HEK293 (cell line): ENCODE data around the gene LRCH1.

ENCODE experiments used
- CTCF ChIA-PET: fragments of 350-600 bp; formaldehyde crosslinking; extraction: SDS; loops from one replicate; lab custom pipeline; 2021; ENCODE audit warnings: antibody characterized with exemption; lab: Yijun Ruan, JAX
- POLR2A ChIA-PET: fragments of 300-600 bp; formaldehyde crosslinking; extraction: SDS; loops from one replicate; lab custom pipeline; 2020; ENCODE audit warnings: antibody characterized with exemption, inconsistent platforms; lab: Yijun Ruan, JAX
- H3K27ac ChIP-seq: fragments of 200-500 bp; sonication (Bioruptor generic); 2 replicates; pipeline ENCODE4 v1.5.1; 2014; ENCODE audit warnings: low read depth, low read length, control low read depth, inconsistent platforms; ENCODE audit errors: extremely low read depth
- H3K36me3 ChIP-seq, 2 experiments: fragments of 200-500 bp in 1 of 2; sonication (Bioruptor generic) in 1 of 2; 1 replicate in 1 of 2; 2 replicates in 1 of 2; pipeline ENCODE4 v1.5.1; 2014 to 2017; ENCODE audit warnings: inconsistent platforms in 2 of 2, low read length in 2 of 2; ENCODE audit not compliant: control insufficient read depth in 2 of 2, insufficient read depth in 1 of 2
- H3K4me1 ChIP-seq: fragments of 200-500 bp; sonication (Bioruptor generic); 2 replicates; pipeline ENCODE4 v1.5.1; 2014; ENCODE audit warnings: mild to moderate bottlenecking, low read length, inconsistent platforms; ENCODE audit not compliant: control insufficient read depth, insufficient read depth
- H3K4me3 ChIP-seq: 2 replicates; pipeline ENCODE4 v1.5.1; 2011; ENCODE audit warnings: low read depth, mild to moderate bottlenecking, control low read depth, low read length, moderate library complexity
- H3K9me3 ChIP-seq: fragments of 200-500 bp; sonication (Bioruptor generic); 2 replicates; pipeline ENCODE4 v1.5.1; 2014; ENCODE audit warnings: low read depth, low read length, inconsistent platforms; ENCODE audit not compliant: control insufficient read depth, insufficient read depth
- BCL11B ChIP-seq: fragments of 450-650 bp; formaldehyde crosslinking; IDR thresholded peaks from 2 replicates; pipeline ENCODE4 v1.5.1; 2016; ENCODE audit warnings: low read depth, missing biosample characterization, missing genetic modification characterization
- FEZF1 ChIP-seq: fragments of 450-650 bp; formaldehyde crosslinking; IDR thresholded peaks from 2 replicates; pipeline ENCODE4 v1.5.1; 2016; ENCODE audit warnings: missing biosample characterization, missing genetic modification characterization
- GLIS2 ChIP-seq: fragments of 450-650 bp; formaldehyde crosslinking; IDR thresholded peaks from 2 replicates; pipeline ENCODE4 v1.5.1; 2016; ENCODE audit warnings: missing biosample characterization, missing genetic modification characterization
- PRDM1 ChIP-seq: fragments of 450-650 bp; formaldehyde crosslinking; IDR thresholded peaks from 2 replicates; pipeline ENCODE4; 2016; ENCODE audit warnings: missing biosample characterization, missing genetic modification characterization
- PRDM6 ChIP-seq: fragments of 450-650 bp; formaldehyde crosslinking; IDR thresholded peaks from 2 replicates; pipeline ENCODE4 v1.5.1; 2017; ENCODE audit warnings: missing biosample characterization, missing genetic modification characterization
- SCRT2 ChIP-seq: fragments of 450-650 bp; formaldehyde crosslinking; IDR thresholded peaks from 2 replicates; pipeline ENCODE4 v1.5.1; 2016; ENCODE audit warnings: missing biosample characterization, missing genetic modification characterization
- ZBTB17 ChIP-seq: fragments of 450-650 bp; formaldehyde crosslinking; IDR thresholded peaks from 2 replicates; pipeline ENCODE4 v1.5.1; 2016; ENCODE audit warnings: missing biosample characterization, missing genetic modification characterization
- ZBTB49 ChIP-seq: fragments of 450-650 bp; formaldehyde crosslinking; IDR thresholded peaks from 2 replicates; pipeline ENCODE4 v1.5.1; 2016; ENCODE audit warnings: missing biosample characterization, missing genetic modification characterization, low read depth
- ZFP41 ChIP-seq: fragments of 450-650 bp; formaldehyde crosslinking; IDR thresholded peaks from 2 replicates; pipeline ENCODE4 v1.5.1; 2016; ENCODE audit warnings: missing biosample characterization, missing genetic modification characterization, borderline replicate concordance
- ZNF146 ChIP-seq: fragments of 450-650 bp; formaldehyde crosslinking; IDR thresholded peaks from 2 replicates; pipeline ENCODE4 v1.5.1; 2016; ENCODE audit warnings: missing biosample characterization, missing genetic modification characterization
- ZNF211 ChIP-seq: fragments of 450-650 bp; formaldehyde crosslinking; IDR thresholded peaks from 2 replicates; pipeline ENCODE4 v1.5.1; 2016; ENCODE audit warnings: low read depth, missing biosample characterization, missing genetic modification characterization
- ZNF266 ChIP-seq: fragments of 450-650 bp; formaldehyde crosslinking; IDR thresholded peaks from 2 replicates; pipeline ENCODE4 v1.5.1; 2016; ENCODE audit warnings: missing biosample characterization, missing genetic modification characterization, low read depth
- ZNF280D ChIP-seq: fragments of 450-650 bp; formaldehyde crosslinking; IDR thresholded peaks from 2 replicates; pipeline ENCODE4 v1.5.1; 2016; ENCODE audit warnings: missing biosample characterization, missing genetic modification characterization
- ZNF324 ChIP-seq: fragments of 450-650 bp; formaldehyde crosslinking; IDR thresholded peaks from 2 replicates; pipeline ENCODE4 v1.5.1; 2016; ENCODE audit warnings: missing biosample characterization, missing genetic modification characterization
- ZNF335 ChIP-seq: fragments of 450-650 bp; formaldehyde crosslinking; conservative IDR thresholded peaks from 2 replicates; pipeline ENCODE4 v1.5.1; 2016; ENCODE audit warnings: missing biosample characterization, missing genetic modification characterization
- ZNF398 ChIP-seq: fragments of 450-650 bp; formaldehyde crosslinking; IDR thresholded peaks from 2 replicates; pipeline ENCODE4 v1.5.1; 2017; ENCODE audit warnings: missing biosample characterization, missing genetic modification characterization
- ZNF433 ChIP-seq: fragments of 450-650 bp; formaldehyde crosslinking; IDR thresholded peaks from 2 replicates; pipeline ENCODE4 v1.5.1; 2016; ENCODE audit warnings: missing biosample characterization, missing genetic modification characterization, low read depth
- ZNF514 ChIP-seq: fragments of 450-650 bp; formaldehyde crosslinking; IDR thresholded peaks from 2 replicates; pipeline ENCODE4 v1.5.1; 2016; ENCODE audit warnings: missing biosample characterization, missing genetic modification characterization
- ZNF560 ChIP-seq: fragments of 450-650 bp; formaldehyde crosslinking; IDR thresholded peaks from 2 replicates; pipeline ENCODE4 v1.5.1; 2017; ENCODE audit warnings: missing biosample characterization, missing genetic modification characterization, borderline replicate concordance
- ZNF654 ChIP-seq: fragments of 450-650 bp; formaldehyde crosslinking; IDR thresholded peaks from 2 replicates; pipeline ENCODE4 v1.5.1; 2016; ENCODE audit warnings: low read depth, missing biosample characterization, missing genetic modification characterization
- ZNF747 ChIP-seq: fragments of 450-650 bp; formaldehyde crosslinking; IDR thresholded peaks from 2 replicates; pipeline ENCODE4 v1.5.1; 2016; ENCODE audit warnings: missing biosample characterization, missing genetic modification characterization
- ZNF76 ChIP-seq: fragments of 450-650 bp; formaldehyde crosslinking; IDR thresholded peaks from 2 replicates; pipeline ENCODE4; 2016; ENCODE audit warnings: low read depth, missing biosample characterization, missing genetic modification characterization, borderline replicate concordance
- ZSCAN30 ChIP-seq: fragments of 450-650 bp; IDR thresholded peaks from 2 replicates; pipeline ENCODE4 v1.5.1; 2018; ENCODE audit warnings: missing biosample characterization, mild to moderate bottlenecking, missing genetic modification characterization, moderate library complexity

Gene LRCH1

GRCh38 chr13:46629811-46630413, 76.9 kb downstream of the LRCH1 start:
- Histone ChIP-seq H3K36me3 (no peaks in the 10 kb centered on the region), H3K27ac (no peak overlapping the region), H3K4me1 (peaks cover 12% of the 10 kb centered on the region), H3K4me3 (no peak overlapping the region), H3K9me3 (no peaks in the 10 kb centered on the region)
- CTCF ChIA-PET, result interaction anchor here (0.6 to 1.1 kb wide), 2 partner anchors 14 to 78 kb away, joined by 3 to 4 read pairs; no protein-coding TSS in a partner anchor
- TF ChIP-seq ZNF433 (tag by site-specific recombination) (no peak), ZBTB17 (peak; percentile 61), PRDM1 (tag by site-specific recombination) (peak; percentile 95)
- POLR2A ChIA-PET, result no interaction called here

- POLR2A ChIA-PET, result no interaction called here
- Histone ChIP-seq H3K4me1 (peaks cover 12% of the 10 kb centered on the region), H3K27ac (no peak overlapping the region), H3K4me3 (no peak overlapping the region), H3K9me3 (no peaks in the 10 kb centered on the region), H3K36me3 (no peaks in the 10 kb centered on the region)
- CTCF ChIA-PET, result interaction anchor here (0.6 to 1.1 kb wide), 2 partner anchors 13 to 79 kb away, joined by 3 to 4 read pairs; no protein-coding TSS in a partner anchor
- TF ChIP-seq ZNF560 (tag by site-specific recombination), result no peak
- no peak for TF ChIP-seq ZNF211 (tag by site-specific recombination)
- TF ChIP-seq ZNF146 (tag by site-specific recombination), result no peak
- no peak for TF ChIP-seq ZBTB49 (tag by site-specific recombination)
- TF ChIP-seq ZFP41 (tag by site-specific recombination), result no peak
- no peak for TF ChIP-seq ZNF747 (tag by site-specific recombination)
- TF ChIP-seq ZNF654, result no peak
- no peak for TF ChIP-seq BCL11B (tag by site-specific recombination)
- TF ChIP-seq ZNF76 (tag by site-specific recombination), result no peak
- peak; percentile 73 for TF ChIP-seq PRDM6 (tag by site-specific recombination)
- no peak for TF ChIP-seq ZNF280D (tag by site-specific recombination)
- no peak for TF ChIP-seq ZNF398 (tag by site-specific recombination)
- TF ChIP-seq ZNF514, result no peak
- TF ChIP-seq ZNF266 (tag by site-specific recombination), result no peak
- 0 out of 2 replicates have a peak, but pooled peaks have one; percentile 10 for TF ChIP-seq FEZF1 (tag by site-specific recombination)
- TF ChIP-seq ZSCAN30, result peak; percentile 90
- no peak for TF ChIP-seq ZNF324 (tag by site-specific recombination)
- TF ChIP-seq SCRT2 (tag by site-specific recombination), result no peak
- TF ChIP-seq ZNF335 (tag by site-specific recombination), result no peak
- TF ChIP-seq GLIS2 (tag by site-specific recombination), result no peak
Observed at GRCh38 chr13:46630431-46631178, 77.6 kb downstream of the LRCH1 start.
